HG03175 (cell line): Measurements from ENCODE around the gene IL36A.

Experiments
- ATAC-seq: cut with Tn5 transposase; IDR thresholded peaks from one replicate; pipeline ENCODE4 v1.9.1; 2021; ENCODE audit warnings: mild to moderate bottlenecking, moderate library complexity; ENCODE audit not compliant: unreplicated experiment

The IL36A gene, protein sequence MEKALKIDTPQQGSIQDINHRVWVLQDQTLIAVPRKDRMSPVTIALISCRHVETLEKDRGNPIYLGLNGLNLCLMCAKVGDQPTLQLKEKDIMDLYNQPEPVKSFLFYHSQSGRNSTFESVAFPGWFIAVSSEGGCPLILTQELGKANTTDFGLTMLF

DNA sequence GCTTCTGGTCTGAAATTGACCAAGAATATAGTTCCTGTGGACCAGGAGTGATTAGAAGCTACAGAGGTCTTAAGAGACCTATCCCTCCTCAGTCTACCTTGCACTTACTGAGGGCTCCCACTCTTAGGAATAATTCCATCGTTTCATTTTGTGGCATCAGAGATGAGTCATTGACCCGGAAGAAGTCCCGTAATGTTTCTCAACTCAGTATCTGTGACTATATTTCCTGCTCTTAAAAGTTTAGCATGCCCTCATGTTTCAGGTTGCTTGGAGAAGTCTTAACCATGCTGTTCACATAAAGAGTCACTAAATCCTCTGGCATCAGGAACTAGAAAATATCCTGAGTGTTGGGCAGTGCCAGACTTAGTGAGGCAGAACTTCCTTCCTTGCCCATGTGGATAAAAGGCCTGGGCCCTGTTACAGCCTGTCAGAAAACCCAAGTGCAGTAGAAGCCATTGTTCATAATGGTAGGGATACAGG, at the start of gene IL36A:
TSS of gene IL36A (plus strand) at position 430 of the 480 bp plus-strand sequence. CDS start 413 bp downstream, outside the sequence.
- ATAC-seq = no peak

DNA sequence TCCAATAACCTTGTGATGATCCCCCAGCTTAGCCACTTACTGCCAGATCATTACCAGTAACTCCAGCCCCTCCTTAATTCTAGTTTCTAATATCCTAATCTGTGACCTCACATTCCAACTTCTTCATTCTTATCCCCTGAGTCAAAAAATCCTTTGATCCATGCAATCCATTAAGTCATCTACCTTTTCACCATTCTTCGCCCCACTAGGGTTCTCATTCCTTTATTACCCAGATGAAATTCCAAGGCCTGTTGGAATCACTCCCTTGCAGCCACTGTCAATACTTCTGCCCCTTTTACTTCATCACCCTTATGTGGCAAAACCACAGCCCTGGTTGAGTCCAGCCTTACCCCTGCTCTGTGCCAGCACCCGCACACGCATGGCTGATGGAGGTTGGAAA, 47.7 kb upstream of the IL36A start:
- ATAC-seq = no peak

DNA sequence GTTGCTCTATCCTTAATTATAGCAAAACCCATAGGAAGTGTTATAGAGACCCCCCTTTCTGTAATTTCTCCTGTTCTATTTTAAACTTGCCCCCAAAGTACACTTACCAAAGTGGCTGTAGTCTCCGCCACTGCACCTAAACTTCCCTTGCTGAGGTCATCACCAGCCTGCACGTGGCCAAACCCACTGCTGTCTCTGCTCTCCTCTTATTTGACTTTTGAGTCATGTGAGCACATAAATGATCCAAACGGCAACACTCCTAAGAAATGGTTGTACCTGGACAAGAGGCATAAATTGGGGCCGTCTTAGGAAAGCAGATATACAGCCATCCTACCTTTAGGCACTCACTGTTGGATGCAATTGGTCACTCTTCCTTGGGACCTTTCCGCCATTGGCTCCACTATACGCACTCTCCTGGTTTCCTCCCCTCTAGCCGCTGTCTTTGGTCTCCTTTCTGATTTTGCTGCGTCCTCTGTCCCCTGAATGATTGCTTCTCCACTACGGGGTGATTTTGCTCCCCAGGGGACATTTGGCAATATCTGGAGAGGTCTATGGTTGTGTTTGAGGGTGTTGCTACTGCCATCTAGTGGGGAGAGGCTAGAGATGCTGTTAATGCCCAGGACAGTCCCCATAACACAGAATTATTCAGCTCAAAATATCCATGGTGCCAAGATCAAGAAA, 46.7 kb upstream of the IL36A start:
- peak; percentile 60 for ATAC-seq

- no peak for ATAC-seq
These were observed 46.0 kb upstream of the IL36A start for GRCh38 chr2:112959109-112959812.

DNA sequence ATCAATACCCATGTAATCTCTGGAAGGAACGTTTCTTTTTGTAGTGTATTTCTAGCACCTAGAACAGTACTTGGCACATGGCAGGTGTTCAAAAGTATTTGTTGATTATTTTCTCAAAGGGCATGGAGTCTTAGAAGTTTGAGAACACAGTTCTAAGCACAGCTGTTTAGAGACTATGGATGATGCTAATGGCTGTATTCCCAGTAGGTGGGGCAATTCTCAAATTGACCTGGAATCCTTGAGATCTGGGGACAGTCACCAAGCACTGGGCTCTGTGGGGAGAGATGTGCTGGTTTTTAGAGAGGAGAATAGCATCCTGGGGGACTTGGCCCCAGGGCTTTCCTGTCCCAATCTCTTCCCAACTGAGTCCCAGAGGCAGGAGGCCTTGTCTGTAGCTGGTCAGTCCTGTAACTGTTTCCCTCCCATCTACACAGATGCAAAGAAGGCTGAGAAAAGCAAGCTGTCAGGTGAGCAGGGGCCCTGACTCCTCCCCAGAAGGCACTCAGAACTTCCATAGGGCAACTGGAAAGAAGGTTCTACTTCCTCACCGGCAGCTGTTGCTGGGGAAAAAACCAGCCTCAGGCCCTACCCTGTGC, 44.9 kb upstream of the IL36A start:
- ATAC-seq = no peak

- ATAC-seq = no peak
These were observed 42.7 kb upstream of the IL36A start for GRCh38 chr2:112962308-112963175.

GRCh38 chr2:112967023-112967422, 38.2 kb upstream of the IL36A start:
- no peak for ATAC-seq

DNA sequence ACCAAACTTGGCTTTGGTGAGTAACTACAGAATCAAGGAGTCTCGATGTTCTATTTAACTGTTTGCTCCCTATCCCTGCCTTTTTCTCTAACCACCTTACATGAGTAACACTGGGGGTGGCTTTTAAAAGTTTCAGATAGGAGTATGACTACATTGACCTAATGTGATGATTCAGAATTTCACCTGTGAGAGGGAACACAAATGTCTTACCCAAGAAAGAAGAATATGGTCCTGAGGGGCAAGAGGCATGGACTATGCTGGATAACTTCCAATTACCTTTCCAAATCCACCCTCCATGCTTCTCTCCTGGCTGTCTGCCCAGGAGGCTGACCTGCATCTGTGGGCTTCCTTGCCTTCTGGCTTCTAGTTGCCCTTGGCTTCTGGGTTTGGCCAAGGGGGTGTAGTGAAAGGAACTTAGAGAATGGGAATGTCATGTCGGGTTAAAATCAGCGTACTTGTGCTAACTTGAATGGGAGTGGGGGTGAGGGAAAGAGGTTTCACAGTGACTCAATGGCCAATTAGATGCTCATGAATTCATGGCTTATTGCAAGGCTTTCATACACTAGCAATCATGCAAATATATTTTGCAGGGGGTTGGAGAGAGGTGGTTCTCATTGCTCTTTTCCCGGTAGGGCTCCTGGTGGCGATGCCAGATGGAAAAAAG, 32.7 kb upstream of the IL36A start:
- ATAC-seq = no peak

DNA sequence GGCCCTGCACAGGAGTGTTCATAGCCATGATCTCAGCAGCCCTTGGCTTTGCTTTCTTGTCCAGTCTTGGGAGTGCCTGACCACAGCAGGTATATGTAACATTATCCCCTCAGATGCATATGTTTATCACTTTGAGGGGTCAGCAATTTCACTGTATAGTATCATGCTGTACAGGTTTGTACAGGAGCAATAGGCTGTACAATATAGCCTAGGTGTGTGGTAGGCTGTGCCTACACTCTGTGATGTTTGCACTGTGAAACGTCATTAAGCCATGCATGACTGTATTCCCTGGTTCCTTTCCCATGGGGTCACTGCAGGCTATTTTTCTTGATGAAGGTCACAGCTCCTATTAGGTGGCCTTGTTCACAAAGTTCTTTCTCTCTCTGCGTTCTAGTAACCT, 32.1 kb upstream of the IL36A start:
- no peak for ATAC-seq

GRCh38 chr2:112977559-112978056, 27.7 kb upstream of the IL36A start, which contains the start of gene IL36G:
TSS of gene IL36G (plus strand) at chr2:112978006. CDS start at chr2:112978639, 633 bp downstream.
- no peak for ATAC-seq

GRCh38 chr2:112979731-112980130, 25.5 kb upstream of the IL36A start:
- no peak for ATAC-seq

- ATAC-seq = no peak
These were observed 24.7 kb upstream of the IL36A start for GRCh38 chr2:112980537-112980936.

GRCh38 chr2:112985090-112985489, 20.2 kb upstream of the IL36A start:
- no peak for ATAC-seq

DNA sequence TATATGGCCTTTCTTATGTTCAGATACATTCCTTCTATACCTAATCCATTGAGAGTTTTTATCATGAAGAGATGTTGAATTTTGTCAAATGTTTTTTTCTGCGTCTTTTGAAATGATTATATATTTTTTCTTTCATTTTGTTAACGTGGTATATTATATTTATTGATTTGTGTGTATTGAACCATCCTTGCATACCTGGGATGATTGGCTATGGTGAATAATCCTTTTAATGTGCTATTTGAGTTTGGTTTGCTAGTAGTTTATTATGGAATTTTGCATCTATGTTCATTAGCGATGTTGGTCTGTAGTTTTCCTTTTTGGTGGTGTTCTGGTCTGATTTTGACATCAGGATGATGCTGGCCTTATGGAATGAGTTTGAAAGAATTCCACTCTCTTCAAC, 15.6 kb upstream of the IL36A start:
- no peak for ATAC-seq

GRCh38 chr2:112993831-112994230, 11.4 kb upstream of the IL36A start:
- ATAC-seq = no peak

GRCh38 chr2:112994648-112995047, 10.6 kb upstream of the IL36A start:
- no peak for ATAC-seq

DNA sequence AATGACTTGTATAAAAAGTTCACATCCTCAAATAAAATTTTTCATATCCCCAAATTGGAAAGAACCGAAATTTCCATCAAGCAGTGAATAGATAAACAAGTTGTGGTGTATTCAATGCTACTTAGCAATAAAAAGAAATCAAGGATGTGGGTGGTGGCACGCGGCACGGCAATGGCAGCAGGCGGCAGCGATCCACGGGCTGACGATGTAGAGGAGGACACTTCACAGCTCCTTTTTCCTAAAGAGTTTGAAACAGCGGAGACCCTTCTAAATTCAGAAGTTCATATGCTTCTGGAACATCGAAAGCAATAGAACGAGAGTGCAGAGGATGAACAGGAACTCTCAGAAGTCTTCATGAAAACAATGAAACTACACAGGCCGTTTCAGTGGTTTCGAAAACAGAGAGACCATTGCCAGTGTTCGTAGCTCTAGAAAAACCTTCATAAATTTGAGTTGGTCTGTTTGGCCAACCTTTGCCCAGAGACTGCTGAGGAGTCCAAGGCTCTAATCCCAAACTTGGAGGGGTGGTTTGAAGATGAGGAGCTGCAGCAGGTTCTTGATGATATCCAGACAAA, 9.8 kb upstream of the IL36A start:
- ATAC-seq = no peak

GRCh38 chr2:112996635-112997034, 8.6 kb upstream of the IL36A start:
- no peak for ATAC-seq

- no peak for ATAC-seq
These were observed 8.1 kb upstream of the IL36A start for GRCh38 chr2:112997151-112997550.

GRCh38 chr2:113000436-113000835, 4.8 kb upstream of the IL36A start:
- no peak for ATAC-seq
